HG02642 (cell line): Measurements from ENCODE around the gene HAVCR2.
"Not testable (repeated sequence)": the region's sequence is repeated elsewhere in the genome, so short reads cannot be mapped to it uniquely, and the experiment has no call there.

ENCODE experiments used
- ATAC-seq: cut with Tn5 transposase; IDR thresholded peaks from one replicate; pipeline ENCODE4 v1.9.1; 2021; ENCODE audit warnings: mild to moderate bottlenecking; ENCODE audit not compliant: unreplicated experiment, poor library complexity

Gene HAVCR2

GRCh38 chr5:157047898-157048297 lies 60.9 kb downstream of the HAVCR2 start:
- ATAC-seq, result peak; percentile 46

- not testable (repeated sequence) for ATAC-seq
Observed at GRCh38 chr5:157047016-157047415, 61.8 kb downstream of the HAVCR2 start.

DNA sequence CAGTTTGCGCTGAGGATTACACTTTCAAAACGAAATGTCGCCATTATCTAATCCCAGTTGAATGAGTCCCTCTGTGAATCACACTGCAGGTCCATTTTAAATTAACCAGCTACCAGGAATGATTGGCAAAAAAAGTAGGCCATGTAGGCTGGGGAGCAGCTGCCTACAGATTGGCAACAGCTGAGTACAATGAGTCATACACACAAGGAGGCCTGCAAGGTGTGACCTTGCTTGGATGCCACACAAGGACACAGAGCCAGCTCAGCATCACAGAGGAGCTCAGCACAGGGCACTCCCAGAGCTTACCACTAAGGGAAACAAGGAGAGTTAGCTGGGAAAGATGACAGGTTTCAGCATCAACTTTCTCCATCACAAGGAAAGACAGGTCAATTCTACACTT lies 62.8 kb downstream of the HAVCR2 start:
- ATAC-seq, result no peak

GRCh38 chr5:157045601-157046000 lies 63.2 kb downstream of the HAVCR2 start:
- ATAC-seq, result no peak

- ATAC-seq, result no peak
Observed at GRCh38 chr5:157038568-157039187, 70.2 kb downstream of the HAVCR2 start.
